Cardiac fibroblast (primary cell): ENCODE data around the gene CIDEC.

ENCODE experiments used
- DNase-seq, 2 donors: peaks; one replicate each; pipeline versions ENCODE4 v3.0.0 to v3.0.0-alpha.2; 2010; ENCODE audit warnings: low read depth in 2 of 2
- H3K4me3 ChIP-seq, 2 donors: replicated peaks in 1 of 2; 1 replicate in 1 of 2; 2 replicates in 1 of 2; pipeline ENCODE4 v1.5.1; 2011; ENCODE audit warnings: low read depth in 2 of 2, low read length in 2 of 2, mild to moderate bottlenecking in 2 of 2, moderate library complexity in 1 of 2
- CTCF ChIP-seq: IDR thresholded peaks from one replicate; pipeline ENCODE4 v1.5.1; 2011; ENCODE audit warnings: low read depth, mild to moderate bottlenecking, low read length, inconsistent platforms

Gene CIDEC

GRCh38 chr3:9915254-9916141 lies 35.4 kb upstream of the CIDEC start:
- TF ChIP-seq CTCF: peak; percentile 20
- DNase-seq: peak; percentile 58 to 66
- peak overlapping the region; percentile 49 to 56 for H3K4me3 ChIP-seq

- no peak for DNase-seq
- peak overlapping the region in 1 of 2 donors; percentile 56 for H3K4me3 ChIP-seq
- no peak for TF ChIP-seq CTCF
These were observed 34.7 kb upstream of the CIDEC start for GRCh38 chr3:9914559-9915253.

GRCh38 chr3:9914011-9914410 lies 34.0 kb upstream of the CIDEC start:
- DNase-seq: no peak
- no peak for TF ChIP-seq CTCF
- no peak overlapping the region for H3K4me3 ChIP-seq

GRCh38 chr3:9913601-9914000 lies 33.5 kb upstream of the CIDEC start:
- H3K4me3 ChIP-seq: no peak overlapping the region
- DNase-seq: no peak
- TF ChIP-seq CTCF: no peak

- no peak overlapping the region for H3K4me3 ChIP-seq
- TF ChIP-seq CTCF: no peak
- DNase-seq: peak in 1 of 2 donors; percentile 70
These were observed 32.4 kb upstream of the CIDEC start for GRCh38 chr3:9912294-9912935.

- H3K4me3 ChIP-seq: no peak overlapping the region
- TF ChIP-seq CTCF: no peak
- no peak for DNase-seq
These were observed 31.8 kb upstream of the CIDEC start for GRCh38 chr3:9911863-9912262.
